GM18526 (cell line): ENCODE results near the gene IFITM1.
A peak's percentile ranks its signal among the peaks of the same experiment; 100 is the strongest.

Experiments
- POLR2A ChIP-seq: IDR thresholded peaks from 3 replicates; pipeline ENCODE4 v1.6.1; 2011; ENCODE audit not compliant: insufficient read length; ENCODE audit errors: extremely low read depth

The IFITM1 gene

GRCh38 chr11:298406-299065 lies 15.3 kb upstream of the IFITM1 start:
- TF ChIP-seq POLR2A: no peak

GRCh38 chr11:299081-299891 lies 14.6 kb upstream of the IFITM1 start, which contains the start of gene IFITM5:
Gene IFITM5 (minus strand): TSS chr11:299526. CDS start chr11:299490, 36 bp downstream.
- no peak for TF ChIP-seq POLR2A

GRCh38 chr11:299951-300735 lies 13.7 kb upstream of the IFITM1 start:
- TF ChIP-seq POLR2A: no peak

- no peak for TF ChIP-seq POLR2A
These were observed 10.5 kb upstream of the IFITM1 start for GRCh38 chr11:303363-303762.

GRCh38 chr11:304061-304506 lies 9.8 kb upstream of the IFITM1 start:
- no peak for TF ChIP-seq POLR2A

GRCh38 chr11:304915-305843 lies 8.7 kb upstream of the IFITM1 start:
- TF ChIP-seq POLR2A: no peak

- TF ChIP-seq POLR2A: no peak
These were observed 8.0 kb upstream of the IFITM1 start for GRCh38 chr11:305844-306211.

GRCh38 chr11:306645-307371 lies 7.0 kb upstream of the IFITM1 start:
- TF ChIP-seq POLR2A: no peak

- TF ChIP-seq POLR2A: peak; percentile 45
These were observed 5.8 kb upstream of the IFITM1 start, which contains the start of gene IFITM2 for GRCh38 chr11:307766-308708. Gene IFITM2 (plus strand): TSS chr11:307816. CDS start chr11:308193, 377 bp downstream.

GRCh38 chr11:312092-312816 lies 1.6 kb upstream of the IFITM1 start:
- TF ChIP-seq POLR2A: peak; percentile 9

GRCh38 chr11:313304-313786 lies 495 bp upstream of the IFITM1 start:
- TF ChIP-seq POLR2A: no peak

- TF ChIP-seq POLR2A: no peak
These were observed 1.2 kb downstream of the IFITM1 start for GRCh38 chr11:315051-315481.
